ENCODE results near the gene IFT80. TPM values are rescaled to one million over a fixed set of nuclear protein-coding genes. Genes with fewer than 3 reads are reported as not detected.

Gene IFT80
- total RNA-seq, 1 experiment from 2014 or later = 59.4 TPM

DNA sequence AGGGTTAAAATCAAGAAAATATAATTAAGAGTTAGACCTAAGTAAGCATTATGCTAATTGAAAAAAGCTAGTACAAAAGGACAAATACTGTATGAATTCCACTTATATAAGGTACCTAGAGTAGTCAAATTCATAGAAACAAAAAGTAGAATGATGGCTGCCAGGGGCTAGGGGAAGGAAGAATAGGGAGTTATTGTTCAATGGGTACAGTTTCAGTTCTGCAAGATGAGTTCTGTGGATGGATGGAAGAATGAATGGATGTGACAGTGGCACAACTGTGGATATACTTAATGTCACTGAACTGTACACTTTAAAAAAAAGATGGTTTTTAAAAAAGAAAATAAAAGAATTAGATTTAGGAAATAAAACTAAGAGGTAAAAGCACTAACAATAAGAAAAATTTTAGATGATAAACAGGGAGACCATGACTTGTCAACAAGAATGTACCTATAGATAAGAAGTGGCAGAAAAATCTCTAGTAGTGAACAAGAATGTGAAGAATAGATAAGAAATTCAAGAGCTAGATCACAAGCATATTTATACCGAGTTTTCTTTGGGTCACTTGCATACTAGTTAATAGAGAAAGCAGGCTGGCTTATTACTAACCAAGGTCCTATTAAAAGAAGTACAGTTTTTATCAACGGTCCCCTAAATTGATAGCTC lies 5.5 kb downstream of the IFT80 start:
- H3K4me3 ChIP-seq = no peak overlapping the region
- peaks cover 30% of the 10 kb centered on the region for H3K79me2 ChIP-seq (ENCODE audit: low read depth)
- H4K20me1 ChIP-seq (ENCODE audit: insufficient read depth) = no peaks in the 10 kb centered on the region
- H3K27ac ChIP-seq = no peak overlapping the region
- H3K9me3 ChIP-seq (ENCODE audit: insufficient read depth, low read depth) = no peaks in the 10 kb centered on the region
- TF ChIP-seq, protein P1, sequence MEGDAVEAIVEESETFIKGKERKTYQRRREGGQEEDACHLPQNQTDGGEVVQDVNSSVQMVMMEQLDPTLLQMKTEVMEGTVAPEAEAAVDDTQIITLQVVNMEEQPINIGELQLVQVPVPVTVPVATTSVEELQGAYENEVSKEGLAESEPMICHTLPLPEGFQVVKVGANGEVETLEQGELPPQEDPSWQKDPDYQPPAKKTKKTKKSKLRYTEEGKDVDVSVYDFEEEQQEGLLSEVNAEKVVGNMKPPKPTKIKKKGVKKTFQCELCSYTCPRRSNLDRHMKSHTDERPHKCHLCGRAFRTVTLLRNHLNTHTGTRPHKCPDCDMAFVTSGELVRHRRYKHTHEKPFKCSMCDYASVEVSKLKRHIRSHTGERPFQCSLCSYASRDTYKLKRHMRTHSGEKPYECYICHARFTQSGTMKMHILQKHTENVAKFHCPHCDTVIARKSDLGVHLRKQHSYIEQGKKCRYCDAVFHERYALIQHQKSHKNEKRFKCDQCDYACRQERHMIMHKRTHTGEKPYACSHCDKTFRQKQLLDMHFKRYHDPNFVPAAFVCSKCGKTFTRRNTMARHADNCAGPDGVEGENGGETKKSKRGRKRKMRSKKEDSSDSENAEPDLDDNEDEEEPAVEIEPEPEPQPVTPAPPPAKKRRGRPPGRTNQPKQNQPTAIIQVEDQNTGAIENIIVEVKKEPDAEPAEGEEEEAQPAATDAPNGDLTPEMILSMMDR (conservative IDR thresholded peaks at IDR 0.05) = no peak
- TF ChIP-seq EZH2 (IDR thresholded peaks at IDR 0.05; ENCODE audit: low read depth) = no peak
- H3F3A ChIP-seq (ENCODE audit: insufficient read depth, low read depth) = no peaks in the 10 kb centered on the region
- DNase-seq = no peak
- no peaks in the 10 kb centered on the region for H3K9me2 ChIP-seq (ENCODE audit: insufficient read depth)
- CTCF ChIA-PET = interaction anchor here (0.6 kb wide), 1 partner anchor 22 kb away, joined by 3 read pairs; no protein-coding TSS in a partner anchor
- no peak overlapping the region for H3K4me2 ChIP-seq
- intact Hi-C loops (cut with micrococcal nuclease; ENCODE audit: unreplicated experiment) = no loop called here
- POLR2A ChIA-PET (ENCODE audit: unreplicated experiment) = no interaction called here
- no peak overlapping the region for H2AFZ ChIP-seq
- peaks cover 7% of the 10 kb centered on the region for H3K4me1 ChIP-seq (replicated peaks; ENCODE audit: insufficient read depth)
- H3K27me3 ChIP-seq (ENCODE audit: insufficient read depth, low read depth) = no peaks in the 10 kb centered on the region
- no peaks in the 10 kb centered on the region for H3K36me3 ChIP-seq (ENCODE audit: low read depth)
- no TSS peak for BruUV-seq (replicated peaks)

DNA sequence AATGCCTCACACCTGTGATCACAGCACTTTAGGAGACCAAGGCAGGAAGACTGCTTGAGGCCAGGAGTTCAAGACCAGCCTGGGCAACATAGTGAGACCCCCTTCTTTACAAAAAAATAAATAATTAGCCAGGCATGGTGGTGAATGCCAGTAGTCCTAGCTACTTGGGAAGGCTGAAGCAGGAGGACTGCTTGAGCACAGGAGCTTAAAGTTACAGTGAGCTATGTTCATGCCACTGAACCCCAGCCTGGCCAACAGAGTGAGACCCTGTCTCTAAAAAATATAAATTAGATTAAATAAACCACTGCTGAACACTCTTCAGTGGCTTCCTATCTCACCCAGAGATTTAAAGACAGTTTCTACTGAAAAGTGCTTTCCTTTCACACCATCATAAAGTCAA lies 6.2 kb downstream of the IFT80 start:
- Histone ChIP-seq H4K20me1 (ENCODE audit: insufficient read depth) (no peaks in the 10 kb centered on the region), H3K9me3 (ENCODE audit: insufficient read depth, low read depth) (no peaks in the 10 kb centered on the region), H3K9me2 (ENCODE audit: insufficient read depth) (no peaks in the 10 kb centered on the region), H2AFZ (no peak overlapping the region), H3K79me2 (ENCODE audit: low read depth) (peaks cover 27% of the 10 kb centered on the region), H3F3A (ENCODE audit: insufficient read depth, low read depth) (no peaks in the 10 kb centered on the region), H3K27ac (no peak overlapping the region), H3K27me3 (ENCODE audit: insufficient read depth, low read depth) (no peaks in the 10 kb centered on the region), H3K4me3 (no peak overlapping the region), H3K36me3 (ENCODE audit: low read depth) (no peaks in the 10 kb centered on the region), H3K4me1 (replicated peaks; ENCODE audit: insufficient read depth) (peaks cover under 1% of the 10 kb centered on the region; the same call in 1 of the 2 replicates), H3K4me2 (no peak overlapping the region)
- no TSS peak for BruUV-seq (replicated peaks)
- no peak for DNase-seq
- POLR2A ChIA-PET (ENCODE audit: unreplicated experiment) = interaction anchor here (0.7 kb wide), 1 partner anchor 317 kb away, joined by 4 read pairs; no protein-coding TSS in a partner anchor
- intact Hi-C loops (cut with micrococcal nuclease; ENCODE audit: unreplicated experiment) = no loop called here
- TF ChIP-seq EZH2 (IDR thresholded peaks at IDR 0.05; ENCODE audit: low read depth) = no peak
- TF ChIP-seq, protein P1 (conservative IDR thresholded peaks at IDR 0.05) = no peak
- CTCF ChIA-PET = no interaction called here

DNA sequence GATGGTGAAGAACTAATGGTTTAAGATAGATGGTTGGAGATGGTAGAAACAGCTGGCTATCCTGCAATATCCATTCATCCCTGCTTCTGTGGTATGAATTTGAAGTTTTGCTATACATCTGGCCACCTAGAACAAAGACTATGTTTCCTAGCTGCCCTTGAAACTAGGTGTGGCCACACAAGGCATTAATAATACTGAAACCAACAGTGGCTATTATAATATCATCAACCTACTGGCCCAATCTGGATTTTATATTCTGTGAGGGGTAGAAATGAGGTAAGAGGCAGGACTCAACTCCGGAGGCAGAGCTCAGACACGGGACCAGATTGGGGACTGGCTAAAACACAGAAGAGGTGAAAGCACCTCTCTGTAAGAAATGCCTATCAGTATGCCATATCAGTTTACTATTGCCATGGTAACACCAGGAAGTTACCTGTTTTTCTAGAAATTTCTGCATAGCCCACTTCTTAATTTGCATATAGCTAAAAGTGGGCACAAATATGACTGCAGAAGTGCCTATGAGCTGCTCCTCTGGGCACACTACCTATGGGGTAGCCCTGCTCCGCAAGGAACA lies 8.4 kb downstream of the IFT80 start:
- H4K20me1 ChIP-seq (ENCODE audit: insufficient read depth) = no peaks in the 10 kb centered on the region
- ChIA-PET CTCF (interaction anchor here (0.7 kb wide), 1 partner anchor 22 kb away, joined by 4 read pairs; no protein-coding TSS in a partner anchor), POLR2A (ENCODE audit: unreplicated experiment) (no interaction called here)
- no peak overlapping the region for H3K27ac ChIP-seq
- no peak overlapping the region for H2AFZ ChIP-seq
- no peaks in the 10 kb centered on the region for H3K9me3 ChIP-seq (ENCODE audit: insufficient read depth, low read depth)
- no TSS peak for BruUV-seq (replicated peaks)
- DNase-seq = no peak
- H3K27me3 ChIP-seq (ENCODE audit: insufficient read depth, low read depth) = no peaks in the 10 kb centered on the region
- no peaks in the 10 kb centered on the region for H3F3A ChIP-seq (ENCODE audit: insufficient read depth, low read depth)
- H3K4me2 ChIP-seq = no peak overlapping the region
- no peaks in the 10 kb centered on the region for H3K9me2 ChIP-seq (ENCODE audit: insufficient read depth)
- intact Hi-C loops (cut with micrococcal nuclease; ENCODE audit: unreplicated experiment) = no loop called here
- H3K36me3 ChIP-seq (ENCODE audit: low read depth) = no peaks in the 10 kb centered on the region
- no peaks in the 10 kb centered on the region for H3K4me1 ChIP-seq (replicated peaks; ENCODE audit: insufficient read depth)
- TF ChIP-seq, protein P1 (conservative IDR thresholded peaks at IDR 0.05) = no peak
- no peak for TF ChIP-seq EZH2 (IDR thresholded peaks at IDR 0.05; ENCODE audit: low read depth)
- H3K4me3 ChIP-seq = no peak overlapping the region
- H3K79me2 ChIP-seq (ENCODE audit: low read depth) = peaks cover 22% of the 10 kb centered on the region; the same call in 1 of the 2 replicates

Measured in PC-9 (cell line).